Psoas muscle (tissue), 8 donors: ENCODE results near the gene LY6G6C. TPM values are rescaled to one million over a fixed set of nuclear protein-coding genes. Genes with fewer than 3 reads are reported as not detected.

ENCODE experiments used
- ATAC-seq, 4 donors: fragments of 200-7000 bp; cut with Tn5 transposase; one replicate each; pipeline ENCODE4 v1.9.1; 2020; ENCODE audit warnings: moderate library complexity in 3 of 4, mild to moderate bottlenecking in 2 of 4
- DNase-seq, 2 donors: peaks; one replicate each; pipeline ENCODE4 v3.0.0-alpha.2; 2020
- H3K27ac ChIP-seq: fragments of 200-600 bp; one replicate; pipeline ENCODE4 v1.8.0; 2022
- H3K27me3 ChIP-seq, 3 donors: fragments of 200-600 bp in 1 of 3; one replicate each; pipeline versions ENCODE4 v1.6.1 to v1.8.0; 2013 to 2022; ENCODE audit warnings: low read length in 2 of 3, mild to moderate bottlenecking in 2 of 3, moderate library complexity in 1 of 3; ENCODE audit not compliant: insufficient read depth in 3 of 3
- H3K36me3 ChIP-seq, 2 donors: fragments of 200-600 bp in 1 of 2; one replicate each; pipeline versions ENCODE4 v1.6.1 to v1.8.0; 2013 to 2022; ENCODE audit warnings: low read depth in 1 of 2, mild to moderate bottlenecking in 1 of 2, moderate library complexity in 1 of 2; ENCODE audit not compliant: insufficient read depth in 1 of 2
- H3K4me1 ChIP-seq: fragments of 200-600 bp; one replicate; pipeline ENCODE4 v1.8.0; 2022
- H3K4me3 ChIP-seq: fragments of 200-600 bp; one replicate; pipeline ENCODE4 v1.8.0; 2022; ENCODE audit warnings: mild to moderate bottlenecking
- H3K9me3 ChIP-seq: fragments of 200-600 bp; one replicate; pipeline ENCODE4 v1.8.0; 2022
- CTCF ChIP-seq: fragments of 200-600 bp; IDR thresholded peaks from one replicate; pipeline ENCODE4 v1.8.0; 2022; ENCODE audit warnings: antibody characterized with exemption
- WGBS, 3 donors: extraction: QIAGEN DNeasy Blood & Tissue Kit; methylation state at CpG; one replicate each; pipeline versions ENCODE4 v1.1.6 to v1.1.7; 2013; 5-methylcytosine and 5-hydroxymethylcytosine counted together
- intact Hi-C, 2 donors: fragments of 100-400 bp; cut with DNase I; formaldehyde crosslinking; loops; one replicate each; pipeline versions ENCODE4 v1.11.0 to v1.14.2; 2022
- polyA plus RNA-seq, 3 donors: library from polyadenylated mRNA; stranded (reverse); fragments of 200-250 nt; gene quantifications; one replicate each; pipeline ENCODE4 v1.2.3, GENCODE V29; 2013
- total RNA-seq, 4 donors: library from RNA; stranded (reverse); fragmentation: NEBNext Ultra II Directional in 2 of 4; extraction: Animal tissue kit (Norgen Biotek cat#: 25700) in 2 of 4; gene quantifications; one replicate each; pipeline versions ENCODE4 v1.2.1 to v1.2.4, GENCODE V29; 2021 to 2023
- donor health status: healthy with polysubstance abuse.
- donor health status: DM: no; HTN: no; CAD: no; lungs with moderate emphysema.
- donor health status: Bipolar disorder and iron deficiency.
- donor health status: healthy.
- donor health status: DM: yes; HTN: yes; CAD: no.
- donor health status: DM: no; HTN: no; CAD: no.
- donor health status: DM: no; HTN: no; CAD: no.
- donor health status: DM: yes; HTN: yes; CAD: no.

LY6G6C gene
- total and polyA plus RNA-seq, 7 donors: not detected

- no peak for TF ChIP-seq CTCF
- Histone ChIP-seq H3K36me3 (peaks cover 12 to 100% of the 10 kb centered on the region in 2 donors), H3K27me3 (no peaks in the 10 kb centered on the region), H3K27ac (no peak overlapping the region), H3K4me1 (no peaks in the 10 kb centered on the region), H3K4me3 (no peak overlapping the region), H3K9me3 (no peaks in the 10 kb centered on the region)
- intact Hi-C loops: no loop called here
- DNase-seq (no peak), ATAC-seq (no peak)
- WGBS, 3 donors: 94 to 96% (median 94%) methylated on average over 12 of the region's 12 CpGs
Measured at GRCh38 chr6:31691564-31692108, 29.9 kb downstream of the LY6G6C start.

- no peaks in the 10 kb centered on the region for H3K27me3 ChIP-seq
- intact Hi-C loops: no loop called here
- no peaks in the 10 kb centered on the region for H3K4me1 ChIP-seq
- ATAC-seq (no peak), DNase-seq (no peak)
- 90 to 92% (median 90%) methylated on average over 6 of the region's 6 CpGs for WGBS, 3 donors
- H3K9me3 ChIP-seq: no peaks in the 10 kb centered on the region
- H3K4me3 ChIP-seq: no peak overlapping the region
- no peak for TF ChIP-seq CTCF
- peaks cover 12 to 100% of the 10 kb centered on the region in 2 donors for H3K36me3 ChIP-seq
- H3K27ac ChIP-seq: no peak overlapping the region
Measured at GRCh38 chr6:31691078-31691463, 30.5 kb downstream of the LY6G6C start.

GRCh38 chr6:31690231-31691077 is 31.1 kb downstream of the LY6G6C start:
- no peaks in the 10 kb centered on the region for H3K4me1 ChIP-seq
- no peak overlapping the region for H3K4me3 ChIP-seq
- 68 to 79% (median 68%) methylated on average over 10 of the region's 10 CpGs for WGBS, 3 donors
- H3K36me3 ChIP-seq: peaks cover 12 to 100% of the 10 kb centered on the region in 2 donors
- no peaks in the 10 kb centered on the region for H3K9me3 ChIP-seq
- no peak for DNase-seq
- no peak for TF ChIP-seq CTCF
- no peak for ATAC-seq
- H3K27me3 ChIP-seq: no peaks in the 10 kb centered on the region
- no peak overlapping the region for H3K27ac ChIP-seq
- intact Hi-C loops: no loop called here

GRCh38 chr6:31689249-31690110 is 32.1 kb downstream of the LY6G6C start:
- ATAC-seq (no peak), DNase-seq (no peak)
- no peak overlapping the region for H3K4me3 ChIP-seq
- peaks cover 12 to 98% of the 10 kb centered on the region in 2 donors for H3K36me3 ChIP-seq
- no peaks in the 10 kb centered on the region for H3K4me1 ChIP-seq
- WGBS, 3 donors: 76 to 81% (median 81%) methylated on average over 11 of the region's 11 CpGs
- intact Hi-C loops: loop anchor here (10.0 kb wide), 2 partner anchors 175 to 195 kb away; partner anchors contain the start of gene NEU1 (in 1 of the 2)
- H3K9me3 ChIP-seq: no peaks in the 10 kb centered on the region
- no peak for TF ChIP-seq CTCF
- no peaks in the 10 kb centered on the region for H3K27me3 ChIP-seq
- no peak overlapping the region for H3K27ac ChIP-seq
